Measurements from ENCODE around the gene TGM2.

DNA sequence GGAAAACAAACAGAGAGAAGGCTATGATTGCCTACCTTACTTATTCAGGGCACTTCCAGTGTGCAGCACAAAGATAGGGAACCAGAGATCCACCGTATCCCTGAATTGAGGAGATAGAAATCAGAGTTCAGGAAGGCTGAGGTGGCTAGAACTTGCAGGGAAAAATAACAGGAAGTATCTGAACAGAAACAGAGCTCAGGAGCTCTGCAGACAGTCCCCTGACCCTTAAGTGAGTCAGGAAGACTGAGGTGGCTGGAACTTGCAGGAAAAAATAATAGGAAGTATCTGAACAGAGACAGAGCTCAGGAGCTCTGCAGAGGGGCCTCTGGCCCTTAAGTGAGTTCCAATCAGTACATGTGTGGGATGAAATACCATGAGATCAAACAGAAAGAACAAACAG, 66.1 kb downstream of the TGM2 start:
- TF ChIP-seq, protein P1, sequence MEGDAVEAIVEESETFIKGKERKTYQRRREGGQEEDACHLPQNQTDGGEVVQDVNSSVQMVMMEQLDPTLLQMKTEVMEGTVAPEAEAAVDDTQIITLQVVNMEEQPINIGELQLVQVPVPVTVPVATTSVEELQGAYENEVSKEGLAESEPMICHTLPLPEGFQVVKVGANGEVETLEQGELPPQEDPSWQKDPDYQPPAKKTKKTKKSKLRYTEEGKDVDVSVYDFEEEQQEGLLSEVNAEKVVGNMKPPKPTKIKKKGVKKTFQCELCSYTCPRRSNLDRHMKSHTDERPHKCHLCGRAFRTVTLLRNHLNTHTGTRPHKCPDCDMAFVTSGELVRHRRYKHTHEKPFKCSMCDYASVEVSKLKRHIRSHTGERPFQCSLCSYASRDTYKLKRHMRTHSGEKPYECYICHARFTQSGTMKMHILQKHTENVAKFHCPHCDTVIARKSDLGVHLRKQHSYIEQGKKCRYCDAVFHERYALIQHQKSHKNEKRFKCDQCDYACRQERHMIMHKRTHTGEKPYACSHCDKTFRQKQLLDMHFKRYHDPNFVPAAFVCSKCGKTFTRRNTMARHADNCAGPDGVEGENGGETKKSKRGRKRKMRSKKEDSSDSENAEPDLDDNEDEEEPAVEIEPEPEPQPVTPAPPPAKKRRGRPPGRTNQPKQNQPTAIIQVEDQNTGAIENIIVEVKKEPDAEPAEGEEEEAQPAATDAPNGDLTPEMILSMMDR (IDR thresholded peaks at IDR 0.05 in 8 of 11, conservative IDR thresholded peaks at IDR 0.05 in 3 of 11) = no peak
- TF ChIP-seq POLR2A (IDR thresholded peaks at IDR 0.05) (no peak), POLR2AphosphoS5 (IDR thresholded peaks at IDR 0.05) (no peak)

Data from spleen (tissue), 7 donors.